Measurements from ENCODE around the gene PLEKHA7. TPM values are rescaled to one million over a fixed set of nuclear protein-coding genes. Genes with fewer than 3 reads are reported as not detected.

The PLEKHA7 gene
- total RNA-seq, 2 experiments from 2014 or later: 0.47 to 0.50 TPM

Other genes with a start within 250 kb of the PLEKHA7 start
- 1,000 to 10,000 TPM in 1 of 2 experiments, 100 to 1,000 TPM in 1; 986 to 1,008 TPM for gene RPS13, start 63.3 kb upstream of the PLEKHA7 start, total RNA-seq
- gene PIK3C2A, start 193.6 kb upstream of the PLEKHA7 start, total RNA-seq: 10 to 100 TPM; 21.5 to 24.9 TPM